Urinary bladder (tissue), 4 donors: ENCODE results near the gene SMC3. TPM values are rescaled to one million over a fixed set of nuclear protein-coding genes. Genes with fewer than 3 reads are reported as not detected.

Experiments
- DNase-seq: peaks from one replicate; pipeline ENCODE4 v3.0.0-alpha.2; 2015; ENCODE audit errors: extremely low spot score
- H3K27ac ChIP-seq: one replicate; pipeline ENCODE4 v1.5.1; 2013; ENCODE audit warnings: low read depth, mild to moderate bottlenecking, moderate library complexity
- H3K36me3 ChIP-seq: one replicate; pipeline ENCODE4 v1.6.1; 2013; ENCODE audit warnings: mild to moderate bottlenecking, moderate library complexity; ENCODE audit not compliant: insufficient read depth
- H3K4me1 ChIP-seq: one replicate; pipeline ENCODE4 v1.6.1; 2013; ENCODE audit warnings: mild to moderate bottlenecking, moderate library complexity; ENCODE audit not compliant: insufficient read depth
- H3K4me3 ChIP-seq: one replicate; pipeline ENCODE4 v1.5.1; 2013; ENCODE audit warnings: low read depth, low read length
- WGBS: extraction: QIAGEN DNeasy Blood & Tissue Kit; methylation state at CpG from one replicate; pipeline ENCODE4 v1.1.7; 2013; 5-methylcytosine and 5-hydroxymethylcytosine counted together
- polyA plus RNA-seq: library from polyadenylated mRNA; stranded (reverse); fragments of 200-250 nt; gene quantifications from one replicate; pipeline ENCODE4 v1.2.3, GENCODE V29; 2013
- total RNA-seq: library from RNA; depleted of rRNA; stranded (reverse); fragments of >200 nt; gene quantifications from one replicate; pipeline ENCODE4 v1.2.3, GENCODE V29; 2014
- donor health status: healthy with polysubstance abuse.
- donor health status: healthy.

SMC3 gene
- total and polyA plus RNA-seq, 2 donors = 25.8 to 50.7 TPM

GRCh38 chr10:110556296-110556695, 11.2 kb upstream of the SMC3 start:
- Histone ChIP-seq H3K36me3 (no peaks in the 10 kb centered on the region), H3K27ac (no peak overlapping the region), H3K4me3 (no peak overlapping the region), H3K4me1 (no peaks in the 10 kb centered on the region)
- WGBS = 88% methylated on average over 1 of the region's 1 CpG
- DNase-seq = no peak

- no peak overlapping the region for H3K4me3 ChIP-seq
- DNase-seq = no peak
- no peaks in the 10 kb centered on the region for H3K36me3 ChIP-seq
- H3K4me1 ChIP-seq = no peaks in the 10 kb centered on the region
- 50% methylated on average over 9 of the region's 9 CpGs for WGBS
- no peak overlapping the region for H3K27ac ChIP-seq
Measured at GRCh38 chr10:110556969-110557601, 10.4 kb upstream of the SMC3 start.

- no peak overlapping the region for H3K27ac ChIP-seq
- WGBS = 87% methylated on average over 3 of the region's 3 CpGs
- DNase-seq = no peak
- H3K4me1 ChIP-seq = no peaks in the 10 kb centered on the region
- H3K36me3 ChIP-seq = no peaks in the 10 kb centered on the region
- H3K4me3 ChIP-seq = no peak overlapping the region
Measured at GRCh38 chr10:110558041-110558440, 9.5 kb upstream of the SMC3 start.

GRCh38 chr10:110560012-110560411, 7.5 kb upstream of the SMC3 start:
- Histone ChIP-seq H3K4me3 (no peak overlapping the region), H3K36me3 (no peaks in the 10 kb centered on the region), H3K27ac (no peak overlapping the region), H3K4me1 (no peaks in the 10 kb centered on the region)
- 96% methylated on average over 8 of the region's 8 CpGs for WGBS
- DNase-seq = no peak

GRCh38 chr10:110561292-110561691, 6.2 kb upstream of the SMC3 start:
- Histone ChIP-seq H3K27ac (no peak overlapping the region), H3K4me3 (no peak overlapping the region), H3K4me1 (no peaks in the 10 kb centered on the region), H3K36me3 (no peaks in the 10 kb centered on the region)
- 81% methylated on average over 3 of the region's 3 CpGs for WGBS
- no peak for DNase-seq

GRCh38 chr10:110562348-110562747, 5.1 kb upstream of the SMC3 start:
- Histone ChIP-seq H3K4me3 (no peak overlapping the region), H3K4me1 (no peaks in the 10 kb centered on the region), H3K27ac (no peak overlapping the region), H3K36me3 (no peaks in the 10 kb centered on the region)
- 70% methylated on average over 4 of the region's 4 CpGs for WGBS
- DNase-seq = no peak

- WGBS = 85% methylated on average over 8 of the region's 8 CpGs
- H3K36me3 ChIP-seq = no peaks in the 10 kb centered on the region
- no peak overlapping the region for H3K4me3 ChIP-seq
- DNase-seq = no peak
- no peak overlapping the region for H3K27ac ChIP-seq
- H3K4me1 ChIP-seq = no peaks in the 10 kb centered on the region
Measured at GRCh38 chr10:110563132-110563531, 4.4 kb upstream of the SMC3 start.

GRCh38 chr10:110566472-110567200, 859 bp upstream of the SMC3 start:
- DNase-seq = no peak
- H3K27ac ChIP-seq = no peak overlapping the region
- peak overlapping the region; percentile 91 for H3K4me3 ChIP-seq
- no peaks in the 10 kb centered on the region for H3K4me1 ChIP-seq
- no peaks in the 10 kb centered on the region for H3K36me3 ChIP-seq
- 34% methylated on average over 19 of the region's 19 CpGs for WGBS

GRCh38 chr10:110568055-110568735, 700 bp downstream of the SMC3 start:
- WGBS = under 1% methylated on average over 40 of the region's 40 CpGs
- no peaks in the 10 kb centered on the region for H3K4me1 ChIP-seq

GRCh38 chr10:110569122-110569521, 1.6 kb downstream of the SMC3 start:
- Histone ChIP-seq H3K27ac (no peak overlapping the region), H3K36me3 (no peaks in the 10 kb centered on the region), H3K4me1 (no peaks in the 10 kb centered on the region), H3K4me3 (no peak overlapping the region)
- no peak for DNase-seq
- 46% methylated on average over 3 of the region's 3 CpGs for WGBS

More at GRCh38 chr10:110568055-110568735, 700 bp downstream of the SMC3 start:
- peak overlapping the region; percentile 34 for H3K27ac ChIP-seq
- no peak for DNase-seq
- H3K4me3 ChIP-seq = peak overlapping the region; percentile 91
- H3K36me3 ChIP-seq = no peaks in the 10 kb centered on the region

- Histone ChIP-seq H3K4me3 (no peak overlapping the region), H3K4me1 (no peaks in the 10 kb centered on the region), H3K27ac (no peak overlapping the region), H3K36me3 (no peaks in the 10 kb centered on the region)
- no peak for DNase-seq
- WGBS = 98% methylated on average over 1 of the region's 1 CpG
Measured at GRCh38 chr10:110569736-110570135, 2.2 kb downstream of the SMC3 start.

- no peaks in the 10 kb centered on the region for H3K36me3 ChIP-seq
- H3K27ac ChIP-seq = no peak overlapping the region
- no peak overlapping the region for H3K4me3 ChIP-seq
- H3K4me1 ChIP-seq = no peaks in the 10 kb centered on the region
- WGBS = 67% methylated on average over 2 of the region's 2 CpGs
- no peak for DNase-seq
Measured at GRCh38 chr10:110571093-110571743, 3.7 kb downstream of the SMC3 start.

- WGBS = 74% methylated on average over 2 of the region's 2 CpGs
- Histone ChIP-seq H3K27ac (no peak overlapping the region), H3K36me3 (no peaks in the 10 kb centered on the region), H3K4me3 (no peak overlapping the region), H3K4me1 (no peaks in the 10 kb centered on the region)
- DNase-seq = no peak
Measured at GRCh38 chr10:110572862-110573261, 5.4 kb downstream of the SMC3 start.
